ENCODE data around the gene MACC1.
A peak's percentile ranks its signal among the peaks of the same experiment; 100 is the strongest.

MACC1 gene

GRCh38 chr7:20173828-20174227 is 43.4 kb downstream of the MACC1 start:
- no peak for TF ChIP-seq CTCF (IDR thresholded peaks at IDR 0.05; ENCODE audit: insufficient read depth, missing control alignments)
- no peak for FAIRE-seq
- DNase-seq (ENCODE audit: insufficient read length, low spot score): no peak

GRCh38 chr7:20172736-20173334 is 44.3 kb downstream of the MACC1 start:
- peak; percentile 82 for TF ChIP-seq CTCF (IDR thresholded peaks at IDR 0.05; ENCODE audit: insufficient read depth, missing control alignments)
- FAIRE-seq: peak; percentile 80
- peak; percentile 30 for DNase-seq (ENCODE audit: insufficient read length, low spot score)

- TF ChIP-seq CTCF (IDR thresholded peaks at IDR 0.05; ENCODE audit: insufficient read depth, missing control alignments): no peak
- peak; percentile 87 for FAIRE-seq
Measured at GRCh38 chr7:20170633-20171032, 46.6 kb downstream of the MACC1 start.

GRCh38 chr7:20165146-20165510 is 52.1 kb downstream of the MACC1 start:
- DNase-seq (ENCODE audit: insufficient read length, low spot score) (no peak), FAIRE-seq (no peak)

More at GRCh38 chr7:20170633-20171032, 46.6 kb downstream of the MACC1 start:
- DNase-seq (ENCODE audit: insufficient read length, low spot score): no peak

GRCh38 chr7:20164425-20165145 is 52.6 kb downstream of the MACC1 start:
- DNase-seq (ENCODE audit: insufficient read length, low spot score) (no peak), FAIRE-seq (no peak)
- TF ChIP-seq CTCF (IDR thresholded peaks at IDR 0.05; ENCODE audit: insufficient read depth, missing control alignments): no peak

More at GRCh38 chr7:20165146-20165510, 52.1 kb downstream of the MACC1 start:
- no peak for TF ChIP-seq CTCF (IDR thresholded peaks at IDR 0.05; ENCODE audit: insufficient read depth, missing control alignments)

GRCh38 chr7:20162665-20163064 is 54.5 kb downstream of the MACC1 start:
- peak; percentile 6 for FAIRE-seq
- DNase-seq (ENCODE audit: insufficient read length, low spot score): no peak
- no peak for TF ChIP-seq CTCF (IDR thresholded peaks at IDR 0.05; ENCODE audit: insufficient read depth, missing control alignments)

GRCh38 chr7:20159226-20159747 is 57.9 kb downstream of the MACC1 start:
- FAIRE-seq: no peak
- TF ChIP-seq CTCF (IDR thresholded peaks at IDR 0.05; ENCODE audit: insufficient read depth, missing control alignments): no peak
- DNase-seq (ENCODE audit: insufficient read length, low spot score): no peak
